WTC11 (cell line): ENCODE data around the gene SPOP. TPM values are rescaled to one million over a fixed set of nuclear protein-coding genes. Genes with fewer than 3 reads are reported as not detected.

ENCODE experiments used
- ATAC-seq: fragments of 200-7000 bp; cut with Tn5 transposase; 2 replicates; pipeline ENCODE4 v1.10.0; 2021; ENCODE audit warnings: mild to moderate bottlenecking, moderate library complexity
- CTCF ChIA-PET: fragments of 300-600 bp; sonication (Branson Sonifier 250); formaldehyde crosslinking; loops from one replicate; lab custom pipeline; 2021; ENCODE audit warnings: antibody characterized with exemption; lab: Charles Lee
- POLR2A ChIA-PET: fragments of 350-600 bp; sonication (Branson Sonifier 250); formaldehyde crosslinking; loops from one replicate; lab custom pipeline; 2021; ENCODE audit warnings: antibody characterized with exemption; lab: Charles Lee
- DNase-seq: peaks from one replicate; pipeline ENCODE4 v3.0.0; 2021; ENCODE audit warnings: low spot score
- H3K27ac Mint-ChIP-seq: 2 replicates; pipeline ENCODE4 v1.8.0; 2021; ENCODE audit warnings: mixed read lengths
- H3K27me3 Mint-ChIP-seq: 2 replicates; pipeline ENCODE4 v1.8.0; 2021; ENCODE audit warnings: low read depth, mild to moderate bottlenecking, moderate library complexity, mixed read lengths
- H3K36me3 Mint-ChIP-seq: 2 replicates; pipeline ENCODE4 v1.8.0; 2021; ENCODE audit warnings: mixed read lengths
- H3K4me1 Mint-ChIP-seq: 2 replicates; pipeline ENCODE4 v1.8.0; 2022; ENCODE audit warnings: mixed read lengths
- H3K4me3 Mint-ChIP-seq: 2 replicates; pipeline ENCODE4 v1.8.0; 2021; ENCODE audit warnings: mild to moderate bottlenecking, moderate library complexity, mixed read lengths
- H3K9me3 Mint-ChIP-seq: 2 replicates; pipeline ENCODE4 v1.8.0; 2021; ENCODE audit warnings: mixed read lengths
- E2F5 ChIP-seq: sonication (generic); formaldehyde crosslinking; IDR thresholded peaks from 2 replicates; pipeline ENCODE4 v1.8.1; 2022; ENCODE audit warnings: mild to moderate bottlenecking, moderate library complexity, missing genetic modification reagents
- FOXK1 ChIP-seq: sonication (generic); formaldehyde crosslinking; IDR thresholded peaks from 2 replicates; pipeline ENCODE4 v1.8.0; 2022; ENCODE audit warnings: mild to moderate bottlenecking, moderate library complexity, missing genetic modification reagents
- GABPB1 ChIP-seq: sonication (generic); formaldehyde crosslinking; IDR thresholded peaks from 2 replicates; pipeline ENCODE4 v1.8.1; 2023; ENCODE audit warnings: mild to moderate bottlenecking, missing genetic modification reagents
- MYBL2 ChIP-seq: sonication (generic); formaldehyde crosslinking; IDR thresholded peaks from 2 replicates; pipeline ENCODE4 v1.8.1; 2023; ENCODE audit warnings: mild to moderate bottlenecking, moderate library complexity, missing genetic modification reagents
- OVOL2 ChIP-seq: fragments of 250-450 bp; sonication (Bioruptor Pico); IDR thresholded peaks from 2 replicates; pipeline ENCODE4 v1.9.0; 2021; ENCODE audit warnings: mild to moderate bottlenecking, borderline replicate concordance
- SMAD3 ChIP-seq: sonication (generic); formaldehyde crosslinking; IDR thresholded peaks from 2 replicates; pipeline ENCODE4 v1.8.0; 2022; ENCODE audit warnings: missing genetic modification reagents, mild to moderate bottlenecking, borderline replicate concordance
- TEAD4 ChIP-seq: sonication (generic); formaldehyde crosslinking; IDR thresholded peaks from 2 replicates; pipeline ENCODE4 v1.8.0; 2022; ENCODE audit warnings: mild to moderate bottlenecking, missing genetic modification reagents
- ZMAT4 ChIP-seq: fragments of 250-450 bp; sonication (Bioruptor Pico); IDR thresholded peaks from 2 replicates; pipeline ENCODE4 v1.9.0; 2021; ENCODE audit warnings: mild to moderate bottlenecking
- ZNF232 ChIP-seq: sonication (generic); formaldehyde crosslinking; IDR thresholded peaks from 2 replicates; pipeline ENCODE4 v1.8.0; 2022; ENCODE audit warnings: mild to moderate bottlenecking, missing genetic modification reagents
- ZNF317 ChIP-seq: sonication (generic); formaldehyde crosslinking; IDR thresholded peaks from 2 replicates; pipeline ENCODE4 v1.8.1; 2023; ENCODE audit warnings: low read depth, mild to moderate bottlenecking, moderate library complexity, missing genetic modification reagents, borderline replicate concordance
- total RNA-seq: library from RNA; stranded (reverse); gene quantifications from 3 replicates; pipeline ENCODE4 v1.2.3, GENCODE V29; 2021
- TF ChIP-seq, protein P1 (sequence below): sonication (generic); formaldehyde crosslinking; IDR thresholded peaks from 2 replicates; pipeline ENCODE4 v1.8.0; 2023; ENCODE audit warnings: missing genetic modification reagents, mild to moderate bottlenecking, borderline replicate concordance
- TF ChIP-seq, protein P2 (sequence below): fragments of 250-450 bp; sonication (Bioruptor Pico); IDR thresholded peaks from 2 replicates; pipeline ENCODE4 v1.9.0; 2021; ENCODE audit warnings: mild to moderate bottlenecking
- TF ChIP-seq, protein P3 (sequence below): sonication (generic); formaldehyde crosslinking; IDR thresholded peaks from 2 replicates; pipeline ENCODE4 v1.8.1; 2022; ENCODE audit warnings: missing genetic modification reagents, borderline replicate concordance
- TF ChIP-seq, protein P4 (sequence below): sonication (generic); formaldehyde crosslinking; IDR thresholded peaks from 2 replicates; pipeline ENCODE4 v1.8.1; 2023; ENCODE audit warnings: mild to moderate bottlenecking, missing genetic modification reagents, borderline replicate concordance

Gene SPOP
- total RNA-seq, 1 experiment from 2014 or later = 19.2 TPM

DNA sequence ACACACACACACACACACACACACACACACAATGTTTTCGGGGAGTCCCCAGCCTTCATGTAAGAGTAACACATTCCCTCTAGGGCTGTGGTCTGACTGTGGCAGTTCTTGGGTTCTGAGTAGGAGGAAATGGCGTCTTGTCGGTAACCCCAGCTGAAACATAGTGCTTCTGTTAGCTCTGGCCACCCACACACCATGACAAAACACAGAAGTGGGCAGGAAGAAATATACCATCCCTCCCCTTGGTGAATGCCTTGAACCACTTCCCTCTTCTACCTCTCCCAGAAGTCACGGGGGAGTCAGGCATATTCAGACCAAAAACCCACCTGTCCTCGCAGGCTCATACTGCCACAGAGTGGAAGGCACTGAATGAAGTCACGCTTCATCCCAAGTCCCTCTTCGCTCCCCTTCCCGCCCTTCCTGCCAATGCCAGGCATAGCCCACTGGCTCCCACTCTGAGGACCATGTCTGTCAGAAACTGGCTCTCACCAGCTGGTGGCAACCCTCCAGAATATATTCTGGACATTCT, 18.4 kb upstream of the SPOP start (continued):
- TF ChIP-seq, protein P1, sequence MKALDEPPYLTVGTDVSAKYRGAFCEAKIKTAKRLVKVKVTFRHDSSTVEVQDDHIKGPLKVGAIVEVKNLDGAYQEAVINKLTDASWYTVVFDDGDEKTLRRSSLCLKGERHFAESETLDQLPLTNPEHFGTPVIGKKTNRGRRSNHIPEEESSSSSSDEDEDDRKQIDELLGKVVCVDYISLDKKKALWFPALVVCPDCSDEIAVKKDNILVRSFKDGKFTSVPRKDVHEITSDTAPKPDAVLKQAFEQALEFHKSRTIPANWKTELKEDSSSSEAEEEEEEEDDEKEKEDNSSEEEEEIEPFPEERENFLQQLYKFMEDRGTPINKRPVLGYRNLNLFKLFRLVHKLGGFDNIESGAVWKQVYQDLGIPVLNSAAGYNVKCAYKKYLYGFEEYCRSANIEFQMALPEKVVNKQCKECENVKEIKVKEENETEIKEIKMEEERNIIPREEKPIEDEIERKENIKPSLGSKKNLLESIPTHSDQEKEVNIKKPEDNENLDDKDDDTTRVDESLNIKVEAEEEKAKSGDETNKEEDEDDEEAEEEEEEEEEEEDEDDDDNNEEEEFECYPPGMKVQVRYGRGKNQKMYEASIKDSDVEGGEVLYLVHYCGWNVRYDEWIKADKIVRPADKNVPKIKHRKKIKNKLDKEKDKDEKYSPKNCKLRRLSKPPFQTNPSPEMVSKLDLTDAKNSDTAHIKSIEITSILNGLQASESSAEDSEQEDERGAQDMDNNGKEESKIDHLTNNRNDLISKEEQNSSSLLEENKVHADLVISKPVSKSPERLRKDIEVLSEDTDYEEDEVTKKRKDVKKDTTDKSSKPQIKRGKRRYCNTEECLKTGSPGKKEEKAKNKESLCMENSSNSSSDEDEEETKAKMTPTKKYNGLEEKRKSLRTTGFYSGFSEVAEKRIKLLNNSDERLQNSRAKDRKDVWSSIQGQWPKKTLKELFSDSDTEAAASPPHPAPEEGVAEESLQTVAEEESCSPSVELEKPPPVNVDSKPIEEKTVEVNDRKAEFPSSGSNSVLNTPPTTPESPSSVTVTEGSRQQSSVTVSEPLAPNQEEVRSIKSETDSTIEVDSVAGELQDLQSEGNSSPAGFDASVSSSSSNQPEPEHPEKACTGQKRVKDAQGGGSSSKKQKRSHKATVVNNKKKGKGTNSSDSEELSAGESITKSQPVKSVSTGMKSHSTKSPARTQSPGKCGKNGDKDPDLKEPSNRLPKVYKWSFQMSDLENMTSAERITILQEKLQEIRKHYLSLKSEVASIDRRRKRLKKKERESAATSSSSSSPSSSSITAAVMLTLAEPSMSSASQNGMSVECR (CRISPR knock-in tag) = no peak
- no peak for TF ChIP-seq OVOL2
- no peak for TF ChIP-seq SMAD3 (CRISPR knock-in tag)

DNA sequence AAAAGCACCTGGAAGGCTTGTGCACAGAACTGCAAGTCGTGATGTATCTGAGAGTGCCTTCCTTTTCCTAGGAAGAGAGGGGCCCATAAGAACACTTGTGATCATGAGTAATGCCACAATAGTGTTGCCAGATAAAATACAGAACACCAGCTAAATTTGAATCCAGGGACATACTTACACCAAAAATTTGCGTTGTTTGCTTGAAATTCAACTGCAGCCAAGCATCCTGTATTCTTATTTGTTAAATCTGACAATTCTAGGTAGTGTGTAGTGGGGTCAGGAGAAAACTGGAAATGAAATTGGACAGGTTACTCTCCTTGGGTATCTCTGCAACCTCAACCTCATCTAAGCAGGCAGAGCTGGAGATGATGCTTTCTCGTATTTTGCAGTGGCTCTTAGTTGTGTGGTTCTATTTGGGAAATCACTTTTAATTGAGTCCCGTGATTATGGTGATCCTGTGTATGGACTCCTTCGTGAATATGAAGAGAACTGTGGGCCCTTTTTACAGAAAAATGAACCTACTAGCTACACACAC, 17.9 kb upstream of the SPOP start:
- no peak for DNase-seq
- H3K27me3 Mint-ChIP-seq = no peaks in the 10 kb centered on the region; the same call in 1 of the 2 replicates
- H3K36me3 Mint-ChIP-seq = peaks cover 3% of the 10 kb centered on the region
- no peaks in the 10 kb centered on the region for H3K9me3 Mint-ChIP-seq
- ChIA-PET POLR2A (no interaction called here), CTCF (interaction anchor here (0.8 to 10.8 kb wide), 9 partner anchors 12 to 140 kb away, joined by 3 to 99 read pairs (median 6); partner anchors contain the start of genes NXPH3 and SLC35B1)
- ATAC-seq = no peak
- TF ChIP-seq TEAD4 (no peak), MYBL2 (no peak), ZNF317 (CRISPR knock-in tag) (no peak), GABPB1 (no peak), ZMAT4 (CRISPR knock-in tag) (no peak), OVOL2 (no peak), ZNF232 (CRISPR knock-in tag) (no peak), FOXK1 (CRISPR knock-in tag) (no peak), E2F5 (CRISPR knock-in tag) (no peak)
- TF ChIP-seq, protein P2, sequence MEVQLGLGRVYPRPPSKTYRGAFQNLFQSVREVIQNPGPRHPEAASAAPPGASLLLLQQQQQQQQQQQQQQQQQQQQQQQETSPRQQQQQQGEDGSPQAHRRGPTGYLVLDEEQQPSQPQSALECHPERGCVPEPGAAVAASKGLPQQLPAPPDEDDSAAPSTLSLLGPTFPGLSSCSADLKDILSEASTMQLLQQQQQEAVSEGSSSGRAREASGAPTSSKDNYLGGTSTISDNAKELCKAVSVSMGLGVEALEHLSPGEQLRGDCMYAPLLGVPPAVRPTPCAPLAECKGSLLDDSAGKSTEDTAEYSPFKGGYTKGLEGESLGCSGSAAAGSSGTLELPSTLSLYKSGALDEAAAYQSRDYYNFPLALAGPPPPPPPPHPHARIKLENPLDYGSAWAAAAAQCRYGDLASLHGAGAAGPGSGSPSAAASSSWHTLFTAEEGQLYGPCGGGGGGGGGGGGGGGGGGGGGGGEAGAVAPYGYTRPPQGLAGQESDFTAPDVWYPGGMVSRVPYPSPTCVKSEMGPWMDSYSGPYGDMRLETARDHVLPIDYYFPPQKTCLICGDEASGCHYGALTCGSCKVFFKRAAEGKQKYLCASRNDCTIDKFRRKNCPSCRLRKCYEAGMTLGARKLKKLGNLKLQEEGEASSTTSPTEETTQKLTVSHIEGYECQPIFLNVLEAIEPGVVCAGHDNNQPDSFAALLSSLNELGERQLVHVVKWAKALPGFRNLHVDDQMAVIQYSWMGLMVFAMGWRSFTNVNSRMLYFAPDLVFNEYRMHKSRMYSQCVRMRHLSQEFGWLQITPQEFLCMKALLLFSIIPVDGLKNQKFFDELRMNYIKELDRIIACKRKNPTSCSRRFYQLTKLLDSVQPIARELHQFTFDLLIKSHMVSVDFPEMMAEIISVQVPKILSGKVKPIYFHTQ (CRISPR knock-in tag) = no peak
- TF ChIP-seq, protein P3, sequence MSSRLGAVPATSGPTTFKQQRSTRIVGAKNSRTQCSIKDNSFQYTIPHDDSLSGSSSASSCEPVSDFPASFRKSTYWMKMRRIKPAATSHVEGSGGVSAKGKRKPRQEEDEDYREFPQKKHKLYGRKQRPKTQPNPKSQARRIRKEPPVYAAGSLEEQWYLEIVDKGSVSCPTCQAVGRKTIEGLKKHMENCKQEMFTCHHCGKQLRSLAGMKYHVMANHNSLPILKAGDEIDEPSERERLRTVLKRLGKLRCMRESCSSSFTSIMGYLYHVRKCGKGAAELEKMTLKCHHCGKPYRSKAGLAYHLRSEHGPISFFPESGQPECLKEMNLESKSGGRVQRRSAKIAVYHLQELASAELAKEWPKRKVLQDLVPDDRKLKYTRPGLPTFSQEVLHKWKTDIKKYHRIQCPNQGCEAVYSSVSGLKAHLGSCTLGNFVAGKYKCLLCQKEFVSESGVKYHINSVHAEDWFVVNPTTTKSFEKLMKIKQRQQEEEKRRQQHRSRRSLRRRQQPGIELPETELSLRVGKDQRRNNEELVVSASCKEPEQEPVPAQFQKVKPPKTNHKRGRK (CRISPR knock-in tag) = no peak
- TF ChIP-seq, protein P4, sequence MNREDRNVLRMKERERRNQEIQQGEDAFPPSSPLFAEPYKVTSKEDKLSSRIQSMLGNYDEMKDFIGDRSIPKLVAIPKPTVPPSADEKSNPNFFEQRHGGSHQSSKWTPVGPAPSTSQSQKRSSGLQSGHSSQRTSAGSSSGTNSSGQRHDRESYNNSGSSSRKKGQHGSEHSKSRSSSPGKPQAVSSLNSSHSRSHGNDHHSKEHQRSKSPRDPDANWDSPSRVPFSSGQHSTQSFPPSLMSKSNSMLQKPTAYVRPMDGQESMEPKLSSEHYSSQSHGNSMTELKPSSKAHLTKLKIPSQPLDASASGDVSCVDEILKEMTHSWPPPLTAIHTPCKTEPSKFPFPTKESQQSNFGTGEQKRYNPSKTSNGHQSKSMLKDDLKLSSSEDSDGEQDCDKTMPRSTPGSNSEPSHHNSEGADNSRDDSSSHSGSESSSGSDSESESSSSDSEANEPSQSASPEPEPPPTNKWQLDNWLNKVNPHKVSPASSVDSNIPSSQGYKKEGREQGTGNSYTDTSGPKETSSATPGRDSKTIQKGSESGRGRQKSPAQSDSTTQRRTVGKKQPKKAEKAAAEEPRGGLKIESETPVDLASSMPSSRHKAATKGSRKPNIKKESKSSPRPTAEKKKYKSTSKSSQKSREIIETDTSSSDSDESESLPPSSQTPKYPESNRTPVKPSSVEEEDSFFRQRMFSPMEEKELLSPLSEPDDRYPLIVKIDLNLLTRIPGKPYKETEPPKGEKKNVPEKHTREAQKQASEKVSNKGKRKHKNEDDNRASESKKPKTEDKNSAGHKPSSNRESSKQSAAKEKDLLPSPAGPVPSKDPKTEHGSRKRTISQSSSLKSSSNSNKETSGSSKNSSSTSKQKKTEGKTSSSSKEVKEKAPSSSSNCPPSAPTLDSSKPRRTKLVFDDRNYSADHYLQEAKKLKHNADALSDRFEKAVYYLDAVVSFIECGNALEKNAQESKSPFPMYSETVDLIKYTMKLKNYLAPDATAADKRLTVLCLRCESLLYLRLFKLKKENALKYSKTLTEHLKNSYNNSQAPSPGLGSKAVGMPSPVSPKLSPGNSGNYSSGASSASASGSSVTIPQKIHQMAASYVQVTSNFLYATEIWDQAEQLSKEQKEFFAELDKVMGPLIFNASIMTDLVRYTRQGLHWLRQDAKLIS = no peak
- H3K4me1 Mint-ChIP-seq = peaks cover 21% of the 10 kb centered on the region
- H3K4me3 Mint-ChIP-seq = no peak overlapping the region
- H3K27ac Mint-ChIP-seq = no peak overlapping the region
